Prostate gland (tissue), 2 donors: ENCODE results near the gene CPT1C. TPM values are rescaled to one million over a fixed set of nuclear protein-coding genes. Genes with fewer than 3 reads are reported as not detected.

Experiments used
- DNase-seq: peaks from one replicate; pipeline ENCODE4 v3.0.0-alpha.2; 2019; ENCODE audit warnings: low spot score
- H3K27ac ChIP-seq, 2 donors: fragments of 200-600 bp; sonication (generic); 2 replicates each; pipeline ENCODE4 v1.5.1; 2017 to 2019
- H3K27me3 ChIP-seq: fragments of 200-600 bp; sonication (generic); replicated peaks from 2 replicates; pipeline ENCODE4 v1.5.1; 2019; ENCODE audit not compliant: insufficient read depth
- H3K36me3 ChIP-seq, 2 donors: fragments of 200-600 bp; sonication (generic); 1 replicate in 1 of 2; 2 replicates in 1 of 2; pipeline versions ENCODE4 v1.5.1 to v1.8.1; 2017 to 2019
- H3K4me1 ChIP-seq: fragments of 200-600 bp; sonication (generic); replicated peaks from 2 replicates; pipeline ENCODE4 v1.5.1; 2019
- H3K4me3 ChIP-seq, 2 donors: fragments of 200-600 bp; sonication (generic); 2 replicates each; pipeline ENCODE4 v1.5.1; 2017 to 2019
- H3K9me3 ChIP-seq: fragments of 200-600 bp; sonication (generic); 2 replicates; pipeline ENCODE4 v1.5.1; 2017
- POLR2A ChIP-seq: fragments of 450-650 bp; IDR thresholded peaks from one replicate; pipeline ENCODE4 v1.6.1; 2016; ENCODE audit warnings: antibody characterized with exemption, mild to moderate bottlenecking
- POLR2AphosphoS5 ChIP-seq: sonication (generic); formaldehyde crosslinking; IDR thresholded peaks from one replicate; pipeline ENCODE4 v1.6.1; 2017; ENCODE audit warnings: antibody characterized with exemption
- WGBS: methylation state at CpG from one replicate; pipeline ENCODE4 v1.1.5; 2018; 5-methylcytosine and 5-hydroxymethylcytosine counted together
- intact Hi-C: fragments of 100-400 bp; cut with DNase I; formaldehyde crosslinking; loops from one replicate; pipeline ENCODE4 v1.14.2; 2022
- total RNA-seq, 2 donors: library from RNA; depleted of rRNA; stranded (reverse); fragments of >200 nt; gene quantifications; one replicate each; pipeline ENCODE4 v1.1.0, GENCODE V29; 2016
- TF ChIP-seq, protein P1 (sequence below), 4 experiments: fragments of 200-600 bp in 2 of 4; fragments of 450-650 bp in 2 of 4; sonication (generic) in 2 of 4; IDR thresholded peaks; 1 replicate in 3 of 4; 2 replicates in 1 of 4; pipeline ENCODE4 v1.5.1; 2016 to 2019; ENCODE audit warnings: antibody characterized with exemption in 4 of 4, mild to moderate bottlenecking in 2 of 4, moderate library complexity in 2 of 4

The CPT1C gene
- total RNA-seq, 2 donors from 2014 or later = 0.96 to 5.5 TPM

- DNase-seq = no peak
- Histone ChIP-seq H3K9me3 (no peaks in the 10 kb centered on the region), H3K27me3 (no peaks in the 10 kb centered on the region), H3K36me3 (peaks cover 25 to 33% of the 10 kb centered on the region in 2 donors), H3K4me3 (no peak overlapping the region), H3K4me1 (no peaks in the 10 kb centered on the region), H3K27ac (no peak overlapping the region)
- TF ChIP-seq POLR2AphosphoS5 (no peak), POLR2A (no peak)
- TF ChIP-seq, protein P1, sequence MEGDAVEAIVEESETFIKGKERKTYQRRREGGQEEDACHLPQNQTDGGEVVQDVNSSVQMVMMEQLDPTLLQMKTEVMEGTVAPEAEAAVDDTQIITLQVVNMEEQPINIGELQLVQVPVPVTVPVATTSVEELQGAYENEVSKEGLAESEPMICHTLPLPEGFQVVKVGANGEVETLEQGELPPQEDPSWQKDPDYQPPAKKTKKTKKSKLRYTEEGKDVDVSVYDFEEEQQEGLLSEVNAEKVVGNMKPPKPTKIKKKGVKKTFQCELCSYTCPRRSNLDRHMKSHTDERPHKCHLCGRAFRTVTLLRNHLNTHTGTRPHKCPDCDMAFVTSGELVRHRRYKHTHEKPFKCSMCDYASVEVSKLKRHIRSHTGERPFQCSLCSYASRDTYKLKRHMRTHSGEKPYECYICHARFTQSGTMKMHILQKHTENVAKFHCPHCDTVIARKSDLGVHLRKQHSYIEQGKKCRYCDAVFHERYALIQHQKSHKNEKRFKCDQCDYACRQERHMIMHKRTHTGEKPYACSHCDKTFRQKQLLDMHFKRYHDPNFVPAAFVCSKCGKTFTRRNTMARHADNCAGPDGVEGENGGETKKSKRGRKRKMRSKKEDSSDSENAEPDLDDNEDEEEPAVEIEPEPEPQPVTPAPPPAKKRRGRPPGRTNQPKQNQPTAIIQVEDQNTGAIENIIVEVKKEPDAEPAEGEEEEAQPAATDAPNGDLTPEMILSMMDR (IDR thresholded peaks at IDR 0.05) = no peak
- 96% methylated on average over 98 of the region's 110 CpGs for WGBS
- intact Hi-C loops = no loop called here
These were observed 38.9 kb upstream of the CPT1C start for GRCh38 chr19:49651820-49652550.

GRCh38 chr19:49652551-49653465, 38.1 kb upstream of the CPT1C start:
- no peak for DNase-seq
- no peaks in the 10 kb centered on the region for H3K27me3 ChIP-seq
- H3K27ac ChIP-seq = no peak overlapping the region
- H3K9me3 ChIP-seq = no peaks in the 10 kb centered on the region
- H3K4me3 ChIP-seq = no peak overlapping the region
- 95% methylated on average over 58 of the region's 58 CpGs for WGBS
- H3K4me1 ChIP-seq = no peaks in the 10 kb centered on the region
- intact Hi-C loops = no loop called here
- peaks cover 25 to 41% of the 10 kb centered on the region in 2 donors for H3K36me3 ChIP-seq
- TF ChIP-seq, protein P1 (IDR thresholded peaks at IDR 0.05) = no peak
- TF ChIP-seq POLR2A (no peak), POLR2AphosphoS5 (no peak)

GRCh38 chr19:49653466-49653806, 37.5 kb upstream of the CPT1C start:
- Histone ChIP-seq H3K27ac (no peak overlapping the region), H3K4me3 (no peak overlapping the region), H3K4me1 (no peaks in the 10 kb centered on the region), H3K36me3 (peaks cover 25 to 44% of the 10 kb centered on the region in 2 donors), H3K9me3 (no peaks in the 10 kb centered on the region), H3K27me3 (no peaks in the 10 kb centered on the region)
- TF ChIP-seq POLR2AphosphoS5 = no peak
- TF ChIP-seq, protein P1 (IDR thresholded peaks at IDR 0.05) = no peak
- TF ChIP-seq POLR2A = no peak
- WGBS = 82% methylated on average over 13 of the region's 13 CpGs
- no peak for DNase-seq
- intact Hi-C loops = no loop called here

DNA sequence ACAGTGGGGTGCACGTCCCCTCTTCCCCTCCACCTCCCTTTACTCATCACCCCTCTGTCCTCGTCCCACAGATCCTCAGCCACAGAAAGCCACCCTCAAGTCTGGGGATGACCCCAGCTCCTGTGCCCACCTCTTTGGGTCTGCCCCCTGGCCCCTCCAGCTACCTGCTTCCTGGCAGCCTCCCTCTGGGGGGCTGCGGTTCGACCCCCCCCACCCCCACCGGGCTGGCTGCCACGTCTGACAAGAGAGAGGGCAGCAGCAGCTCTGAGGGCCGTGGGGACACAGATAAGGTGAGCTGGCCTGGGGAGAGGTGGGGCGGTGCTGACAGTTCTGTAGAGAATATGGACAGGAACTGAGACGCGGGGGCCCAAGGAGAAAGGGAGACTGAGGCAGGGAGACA, 36.3 kb upstream of the CPT1C start:
- TF ChIP-seq POLR2AphosphoS5 (no peak), POLR2A (no peak)
- TF ChIP-seq, protein P1 (IDR thresholded peaks at IDR 0.05) = no peak
- Histone ChIP-seq H3K4me3 (no peak overlapping the region), H3K27me3 (no peaks in the 10 kb centered on the region), H3K9me3 (no peaks in the 10 kb centered on the region), H3K27ac (no peak overlapping the region), H3K4me1 (no peaks in the 10 kb centered on the region), H3K36me3 (peaks cover 30 to 54% of the 10 kb centered on the region in 2 donors)
- intact Hi-C loops = no loop called here
- 85% methylated on average over 10 of the region's 10 CpGs for WGBS
- DNase-seq = no peak
